GM18861 (cell line): ENCODE results near the gene MAPK9.

ENCODE experiments used
- ATAC-seq: cut with Tn5 transposase; IDR thresholded peaks from one replicate; pipeline ENCODE4 v1.9.1; 2021; ENCODE audit not compliant: unreplicated experiment

MAPK9 gene

GRCh38 chr5:180297587-180298282, 5.9 kb upstream of the MAPK9 start:
- no peak for ATAC-seq

- no peak for ATAC-seq
Observed at GRCh38 chr5:180296771-180297170, 4.9 kb upstream of the MAPK9 start.

GRCh38 chr5:180294913-180295555, 3.2 kb upstream of the MAPK9 start:
- no peak for ATAC-seq

GRCh38 chr5:180294411-180294810, 2.5 kb upstream of the MAPK9 start:
- ATAC-seq: no peak

GRCh38 chr5:180291234-180291940, 496 bp downstream of the MAPK9 start:
- ATAC-seq: peak; percentile 29

GRCh38 chr5:180290568-180291233, 1.2 kb downstream of the MAPK9 start:
- no peak for ATAC-seq

- ATAC-seq: no peak
Observed at GRCh38 chr5:180289966-180290365, 1.9 kb downstream of the MAPK9 start.

GRCh38 chr5:180289433-180289832, 2.5 kb downstream of the MAPK9 start:
- no peak for ATAC-seq

GRCh38 chr5:180287868-180288267, 4.0 kb downstream of the MAPK9 start:
- ATAC-seq: no peak

- no peak for ATAC-seq
Observed at GRCh38 chr5:180287404-180287803, 4.5 kb downstream of the MAPK9 start.

- ATAC-seq: no peak
Observed at GRCh38 chr5:180284149-180284548, 7.7 kb downstream of the MAPK9 start.

- no peak for ATAC-seq
Observed at GRCh38 chr5:180283026-180283615, 8.8 kb downstream of the MAPK9 start.

- no peak for ATAC-seq
Observed at GRCh38 chr5:180282281-180282680, 9.6 kb downstream of the MAPK9 start.

- no peak for ATAC-seq
Observed at GRCh38 chr5:180281706-180282105, 10.2 kb downstream of the MAPK9 start.

- ATAC-seq: no peak
Observed at GRCh38 chr5:180274695-180275094, 17.2 kb downstream of the MAPK9 start.

- no peak for ATAC-seq
Observed at GRCh38 chr5:180271221-180271620, 20.7 kb downstream of the MAPK9 start.

GRCh38 chr5:180259260-180259611, 32.6 kb downstream of the MAPK9 start:
- ATAC-seq: no peak

- no peak for ATAC-seq
Observed at GRCh38 chr5:180253036-180253824, 38.7 kb downstream of the MAPK9 start.

GRCh38 chr5:180251887-180252286, 40.0 kb downstream of the MAPK9 start:
- no peak for ATAC-seq

- ATAC-seq: no peak
Observed at GRCh38 chr5:180251141-180251540, 40.7 kb downstream of the MAPK9 start.

- no peak for ATAC-seq
Observed at GRCh38 chr5:180250329-180250728, 41.6 kb downstream of the MAPK9 start.
